H9 (cell line): ENCODE data around the gene NCBP3. TPM values are rescaled to one million over a fixed set of nuclear protein-coding genes. Genes with fewer than 3 reads are reported as not detected.
A peak's percentile ranks its signal among the peaks of the same experiment; 100 is the strongest.

Experiments
- DNase-seq: peaks from one replicate; pipeline ENCODE4 v3.0.0-alpha.2; 2017
- H2AFZ ChIP-seq: one replicate; pipeline ENCODE4 v1.6.1; 2013; ENCODE audit warnings: mild to moderate bottlenecking, low read length, control low read depth, moderate library complexity
- H2AK5ac ChIP-seq: 2 replicates; pipeline ENCODE4 v1.6.1; 2013; ENCODE audit warnings: low read length, control low read depth, mixed read lengths; ENCODE audit not compliant: insufficient read length
- H2BK120ac ChIP-seq: one replicate; pipeline ENCODE4 v1.6.1; 2013; ENCODE audit warnings: low read depth, mild to moderate bottlenecking, low read length, control low read depth, inconsistent platforms; ENCODE audit not compliant: poor library complexity, severe bottlenecking
- H2BK12ac ChIP-seq: 2 replicates; pipeline ENCODE4 v1.6.1; 2013; ENCODE audit warnings: low read length, control low read depth, mixed read lengths, low read depth; ENCODE audit not compliant: insufficient read length
- H2BK15ac ChIP-seq: 2 replicates; pipeline ENCODE4 v1.6.1; 2013; ENCODE audit warnings: low read depth, low read length, control low read depth
- H2BK20ac ChIP-seq: one replicate; pipeline ENCODE4 v1.6.1; 2013; ENCODE audit warnings: low read depth, mild to moderate bottlenecking, low read length, control low read depth, inconsistent platforms; ENCODE audit not compliant: poor library complexity, severe bottlenecking
- H2BK5ac ChIP-seq: 2 replicates; pipeline ENCODE4 v1.6.1; 2013; ENCODE audit warnings: low read length, control low read depth, mixed read lengths; ENCODE audit not compliant: insufficient read length
- H3K14ac ChIP-seq: 2 replicates; pipeline ENCODE4 v1.6.1; 2013; ENCODE audit warnings: low read length, control low read depth; ENCODE audit not compliant: insufficient read depth
- H3K18ac ChIP-seq: 2 replicates; pipeline ENCODE4 v1.6.1; 2013; ENCODE audit warnings: low read depth, mild to moderate bottlenecking, mixed read lengths, low read length, control low read depth; ENCODE audit not compliant: insufficient read length
- H3K23ac ChIP-seq: 2 replicates; pipeline ENCODE4 v1.6.1; 2013; ENCODE audit warnings: low read length, control low read depth, mixed read lengths, low read depth; ENCODE audit not compliant: insufficient read length
- H3K23me2 ChIP-seq: 2 replicates; pipeline ENCODE4 v1.6.1; 2013; ENCODE audit warnings: low read depth, mild to moderate bottlenecking, mixed read lengths, low read length, control low read depth; ENCODE audit not compliant: insufficient read length, poor library complexity, severe bottlenecking
- H3K27ac ChIP-seq: 2 replicates; pipeline ENCODE4 v1.5.1; 2013; ENCODE audit warnings: low read length, control low read depth, mixed read lengths, low read depth; ENCODE audit not compliant: insufficient read length
- H3K27me3 ChIP-seq: 2 replicates; pipeline ENCODE4 v1.6.1; 2013; ENCODE audit warnings: low read length, control low read depth, inconsistent platforms; ENCODE audit not compliant: insufficient read depth
- H3K4ac ChIP-seq: 2 replicates; pipeline ENCODE4 v1.6.1; 2013; ENCODE audit warnings: low read depth, mild to moderate bottlenecking, control low read depth, inconsistent platforms, low read length, moderate library complexity
- H3K4me1 ChIP-seq: 2 replicates; pipeline ENCODE4 v1.6.1; 2013; ENCODE audit warnings: low read length, control low read depth, inconsistent platforms; ENCODE audit not compliant: insufficient read depth
- H3K4me2 ChIP-seq: 2 replicates; pipeline ENCODE4 v1.6.1; 2013; ENCODE audit warnings: low read length, control low read depth, mixed read lengths; ENCODE audit not compliant: insufficient read length, insufficient read depth
- H3K56ac ChIP-seq: 2 replicates; pipeline ENCODE4 v1.6.1; 2013; ENCODE audit warnings: low read depth, mild to moderate bottlenecking, mixed read lengths, low read length, control low read depth; ENCODE audit not compliant: insufficient read length
- H3K79me1 ChIP-seq: 2 replicates; pipeline ENCODE4 v1.6.1; 2013; ENCODE audit warnings: low read depth, mild to moderate bottlenecking, moderate library complexity, low read length, control low read depth, inconsistent platforms; ENCODE audit not compliant: insufficient read depth, poor library complexity, severe bottlenecking
- H3K79me2 ChIP-seq: 2 replicates; pipeline ENCODE4 v1.6.1; 2013; ENCODE audit warnings: low read length, control low read depth, inconsistent platforms; ENCODE audit not compliant: insufficient read depth
- H3K9ac ChIP-seq: 2 replicates; pipeline ENCODE4 v1.6.1; 2013; ENCODE audit warnings: low read length, control low read depth, mixed read lengths; ENCODE audit not compliant: insufficient read length; ENCODE audit errors: extremely low read depth
- H3K9me3 ChIP-seq: one replicate; pipeline ENCODE4 v1.6.1; 2013; ENCODE audit warnings: low read depth, low read length, inconsistent platforms; ENCODE audit not compliant: control insufficient read depth
- H3T11ph ChIP-seq: one replicate; pipeline ENCODE4 v1.6.1; 2013; ENCODE audit warnings: mild to moderate bottlenecking, low read length, control low read depth, inconsistent platforms
- H4K20me1 ChIP-seq: one replicate; pipeline ENCODE4 v1.6.1; 2013; ENCODE audit not compliant: control insufficient read depth, insufficient read length, insufficient read depth
- H4K5ac ChIP-seq: 2 replicates; pipeline ENCODE4 v1.6.1; 2013; ENCODE audit warnings: low read depth, mild to moderate bottlenecking, mixed read lengths, low read length, control low read depth; ENCODE audit not compliant: insufficient read length
- H4K8ac ChIP-seq: replicated peaks from 2 replicates; pipeline ENCODE4 v1.6.1; 2013; ENCODE audit warnings: low read length, control low read depth, mixed read lengths, low read depth; ENCODE audit not compliant: insufficient read length
- H4K91ac ChIP-seq: 2 replicates; pipeline ENCODE4 v1.6.1; 2013; ENCODE audit warnings: low read depth, mild to moderate bottlenecking, moderate library complexity, mixed read lengths, low read length, control low read depth; ENCODE audit not compliant: insufficient read length
- H3K27ac Mint-ChIP-seq, 3 experiments: 2 replicates in 2 of 3; 3 replicates in 1 of 3; pipeline ENCODE4 v1.8.0; 2020 to 2021; ENCODE audit warnings: mixed read lengths in 3 of 3, mild to moderate bottlenecking in 1 of 3, moderate library complexity in 1 of 3
- H3K27me3 Mint-ChIP-seq: 2 replicates; pipeline ENCODE4 v1.8.0; 2021; ENCODE audit warnings: low read depth, mild to moderate bottlenecking, moderate library complexity, mixed read lengths
- H3K36me3 Mint-ChIP-seq, 3 experiments: 2 replicates in 2 of 3; 3 replicates in 1 of 3; pipeline ENCODE4 v1.8.0; 2020 to 2021; ENCODE audit warnings: low read depth in 3 of 3, mixed read lengths in 3 of 3; ENCODE audit not compliant: insufficient read depth in 1 of 3
- H3K4me1 Mint-ChIP-seq, 2 experiments: 2 replicates each; pipeline ENCODE4 v1.8.0; 2020; ENCODE audit warnings: mixed read lengths in 2 of 2
- H3K4me3 Mint-ChIP-seq, 2 experiments: 2 replicates in 1 of 2; 3 replicates in 1 of 2; pipeline ENCODE4 v1.8.0; 2020 to 2021; ENCODE audit warnings: mild to moderate bottlenecking in 2 of 2, mixed read lengths in 2 of 2, moderate library complexity in 1 of 2
- H3K9me3 Mint-ChIP-seq, 2 experiments: 2 replicates in 1 of 2; 3 replicates in 1 of 2; pipeline ENCODE4 v1.8.0; 2020; ENCODE audit warnings: mild to moderate bottlenecking in 2 of 2, mixed read lengths in 2 of 2, moderate library complexity in 1 of 2
- CTCF ChIP-seq: fragments of 200-600 bp; sonication (generic); conservative IDR thresholded peaks from 3 replicates; pipeline ENCODE4 v1.8.0; 2021; ENCODE audit warnings: antibody characterized with exemption, mild to moderate bottlenecking
- WGBS: extraction: QIAGEN DNeasy Blood & Tissue Kit; methylation state at CpG from one replicate; pipeline ENCODE4 v1.1.7; 2013; ENCODE audit warnings: missing lambda C conversion rate, low lambda C conversion rate, mixed read lengths; ENCODE audit not compliant: insufficient read length; ENCODE audit errors: extremely low coverage; 5-methylcytosine and 5-hydroxymethylcytosine counted together
- total RNA-seq: library from RNA; stranded (reverse); gene quantifications from 2 replicates; pipeline ENCODE4 v1.2.1, GENCODE V29; 2021

NCBP3 gene
- total RNA-seq, 1 experiment from 2014 or later = 45.7 TPM

GRCh38 chr17:3812771-3813170, 33.3 kb downstream of the NCBP3 start:
- Histone ChIP-seq H4K20me1 (no peaks in the 10 kb centered on the region), H3K23ac (no peak overlapping the region), H3K14ac (no peak overlapping the region), H2BK120ac (no peak overlapping the region), H3K27ac (no peak overlapping the region), H2AFZ (no peak overlapping the region), H2BK20ac (no peak overlapping the region), H4K5ac (no peak overlapping the region), H3K4ac (no peak overlapping the region), H4K8ac (no peak overlapping the region), H3K9me3 (no peaks in the 10 kb centered on the region), H3K56ac (no peak overlapping the region), H3K4me2 (no peak overlapping the region), H2BK5ac (no peak overlapping the region), H4K91ac (no peak overlapping the region), H3T11ph (no peak overlapping the region), H2AK5ac (no peak overlapping the region), H3K18ac (no peak overlapping the region), H2BK12ac (no peak overlapping the region), H3K27me3 (no peaks in the 10 kb centered on the region), H3K79me1 (no peaks in the 10 kb centered on the region), H3K9ac (no peak overlapping the region), H2BK15ac (no peak overlapping the region; the same call in 1 of the 2 replicates), H3K4me1 (no peaks in the 10 kb centered on the region), H3K23me2 (no peaks in the 10 kb centered on the region), H3K79me2 (no peaks in the 10 kb centered on the region)
- Mint-ChIP-seq H3K27ac (peak overlapping the region in 2 of 3 experiments; percentile 1 to 56; a peak in 3 of 7 replicates), H3K36me3 (peaks cover 24 to 86% (median 73%) of the 10 kb centered on the region in 3 experiments; a peak in 6 of 7 replicates), H3K9me3 (no peaks in the 10 kb centered on the region), H3K4me1 (no peaks in the 10 kb centered on the region), H3K4me3 (no peak overlapping the region), H3K27me3 (no peaks in the 10 kb centered on the region)
- WGBS = no CpG with 5 or more reads among the region's 12 CpGs
- TF ChIP-seq CTCF = no peak
- no peak for DNase-seq
